Hematopoietic multipotent progenitor cell treated with erythropoietin and hydrocortisone succinate and interleukin-3 and kit ligand, for 4 days (in vitro differentiated cells): ENCODE results near the gene CAPZA2.
"Not testable (repeated sequence)": the region's sequence is repeated elsewhere in the genome, so short reads cannot be mapped to it uniquely, and the experiment has no call there.

Experiments used
- DNase-seq: peaks from one replicate; pipeline ENCODE4 v3.0.0-alpha.2; 2015

CAPZA2 gene

GRCh38 chr7:116922545-116922944 lies 60.2 kb downstream of the CAPZA2 start:
- no peak for DNase-seq

- no peak for DNase-seq
These were observed 62.4 kb downstream of the CAPZA2 start for GRCh38 chr7:116924741-116925140.

GRCh38 chr7:116929021-116929420 lies 66.6 kb downstream of the CAPZA2 start:
- DNase-seq, result no peak

GRCh38 chr7:116929914-116930913 lies 67.8 kb downstream of the CAPZA2 start:
- peak; percentile 87 for DNase-seq

GRCh38 chr7:116932566-116932965 lies 70.2 kb downstream of the CAPZA2 start:
- no peak for DNase-seq

GRCh38 chr7:116933465-116933864 lies 71.1 kb downstream of the CAPZA2 start:
- no peak for DNase-seq

GRCh38 chr7:116934580-116934979 lies 72.2 kb downstream of the CAPZA2 start:
- DNase-seq, result no peak

- not testable (repeated sequence) for DNase-seq
These were observed 74.5 kb downstream of the CAPZA2 start for GRCh38 chr7:116936844-116937243.

- no peak for DNase-seq
These were observed 76.3 kb downstream of the CAPZA2 start for GRCh38 chr7:116938678-116939077.

- no peak for DNase-seq
These were observed 78.4 kb downstream of the CAPZA2 start for GRCh38 chr7:116940689-116941370.

- DNase-seq, result no peak
These were observed 80.1 kb downstream of the CAPZA2 start for GRCh38 chr7:116942504-116942903.

GRCh38 chr7:116948934-116949333 lies 86.5 kb downstream of the CAPZA2 start:
- peak; percentile 43 for DNase-seq

GRCh38 chr7:116949941-116950801 lies 87.8 kb downstream of the CAPZA2 start:
- peak; percentile 78 for DNase-seq

GRCh38 chr7:116950889-116951351 lies 88.5 kb downstream of the CAPZA2 start:
- DNase-seq, result peak; percentile 63

- DNase-seq, result no peak
These were observed 89.2 kb downstream of the CAPZA2 start for GRCh38 chr7:116951366-116952292.

GRCh38 chr7:116952635-116953371 lies 90.4 kb downstream of the CAPZA2 start:
- peak; percentile 87 for DNase-seq

- DNase-seq, result peak; percentile 82
These were observed 91.1 kb downstream of the CAPZA2 start, which contains the start of gene ST7 for GRCh38 chr7:116953372-116953905. Gene ST7 (plus strand): TSS chr7:116953501. CDS start chr7:116953541, 40 bp downstream.

GRCh38 chr7:116953906-116954838 lies 91.8 kb downstream of the CAPZA2 start:
- peak; percentile 78 for DNase-seq

GRCh38 chr7:116955340-116955739 lies 93.0 kb downstream of the CAPZA2 start:
- no peak for DNase-seq
